HUES6 (cell line): Measurements from ENCODE around the gene SPHK1.

Experiments
- H3K27ac ChIP-seq: 2 replicates; pipeline ENCODE4 v1.7.0; 2013; ENCODE audit warnings: low read depth, mild to moderate bottlenecking, low read length, inconsistent platforms
- H3K27me3 ChIP-seq: 2 replicates; pipeline ENCODE4 v1.6.1; 2013; ENCODE audit warnings: low read length; ENCODE audit not compliant: control insufficient read depth, insufficient read depth
- H3K36me3 ChIP-seq: 2 replicates; pipeline ENCODE4 v1.6.1; 2013; ENCODE audit warnings: low read length; ENCODE audit not compliant: control insufficient read depth, insufficient read depth
- H3K4me1 ChIP-seq: 2 replicates; pipeline ENCODE4 v1.6.1; 2013; ENCODE audit warnings: low read length; ENCODE audit not compliant: control insufficient read depth, insufficient read depth
- H3K4me3 ChIP-seq: 2 replicates; pipeline ENCODE4 v1.5.1; 2013; ENCODE audit warnings: low read depth, low read length
- H3K9ac ChIP-seq: one replicate; pipeline ENCODE4 v1.6.1; 2013; ENCODE audit warnings: mild to moderate bottlenecking, low read length
- H3K9me3 ChIP-seq: 2 replicates; pipeline ENCODE4 v1.6.1; 2013; ENCODE audit warnings: low read depth, low read length; ENCODE audit not compliant: control insufficient read depth, insufficient read depth

SPHK1 gene

DNA sequence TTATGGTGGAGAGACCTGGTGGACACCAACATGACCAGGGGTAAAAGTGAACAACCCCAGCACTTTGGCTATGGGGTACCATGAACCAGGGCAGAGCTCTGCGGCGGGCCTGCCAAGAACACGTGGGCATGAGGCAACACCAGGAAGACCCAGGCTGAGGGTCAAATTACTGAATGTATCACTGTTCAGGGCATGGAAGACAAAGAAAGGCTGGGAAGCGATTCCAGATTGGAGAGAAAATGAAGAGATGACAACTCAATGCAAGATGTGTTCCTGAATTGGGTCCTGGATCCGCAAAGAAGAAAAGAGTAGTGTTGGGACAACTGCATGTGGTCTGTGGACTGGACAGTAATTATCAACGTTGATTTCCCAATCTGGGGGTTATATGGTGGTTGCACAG is 19.8 kb downstream of the SPHK1 start:
- Histone ChIP-seq H3K27ac (no peak overlapping the region), H3K4me1 (no peaks in the 10 kb centered on the region), H3K9ac (no peak overlapping the region), H3K4me3 (no peak overlapping the region), H3K27me3 (no peaks in the 10 kb centered on the region), H3K36me3 (peaks cover 65% of the 10 kb centered on the region), H3K9me3 (no peaks in the 10 kb centered on the region)

DNA sequence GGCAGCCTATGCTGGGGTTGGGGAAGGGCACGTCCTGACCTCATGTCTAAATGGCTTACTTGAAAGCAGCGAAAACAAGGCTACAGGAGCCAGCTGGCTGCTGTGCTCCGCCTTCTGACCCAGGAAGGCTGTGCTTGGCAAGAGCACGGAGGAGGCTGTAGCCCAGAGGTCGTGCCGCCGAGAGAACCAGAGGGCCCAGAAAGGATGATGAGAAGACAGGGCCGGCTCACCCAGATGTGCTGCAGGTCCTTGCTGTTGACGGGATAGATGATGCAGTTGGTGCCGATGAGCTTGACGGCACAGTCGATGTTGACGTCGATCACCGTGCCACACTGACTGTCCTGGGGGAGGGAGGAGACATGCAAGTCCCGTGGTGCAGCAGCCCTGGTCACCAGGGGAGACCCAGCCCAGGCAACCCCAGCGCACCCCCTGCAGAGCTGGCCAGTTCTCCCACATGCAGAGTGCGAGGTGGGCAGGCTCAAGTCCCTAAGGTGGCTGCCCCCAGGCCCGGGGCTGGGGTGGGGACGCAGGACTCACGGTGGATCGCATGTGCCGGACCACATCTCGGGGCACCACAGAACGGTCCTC is 20.7 kb downstream of the SPHK1 start:
- Histone ChIP-seq H3K9ac (no peak overlapping the region), H3K27ac (no peak overlapping the region), H3K27me3 (no peaks in the 10 kb centered on the region), H3K4me3 (no peak overlapping the region), H3K4me1 (no peaks in the 10 kb centered on the region), H3K9me3 (no peaks in the 10 kb centered on the region), H3K36me3 (peaks cover 63% of the 10 kb centered on the region)

DNA sequence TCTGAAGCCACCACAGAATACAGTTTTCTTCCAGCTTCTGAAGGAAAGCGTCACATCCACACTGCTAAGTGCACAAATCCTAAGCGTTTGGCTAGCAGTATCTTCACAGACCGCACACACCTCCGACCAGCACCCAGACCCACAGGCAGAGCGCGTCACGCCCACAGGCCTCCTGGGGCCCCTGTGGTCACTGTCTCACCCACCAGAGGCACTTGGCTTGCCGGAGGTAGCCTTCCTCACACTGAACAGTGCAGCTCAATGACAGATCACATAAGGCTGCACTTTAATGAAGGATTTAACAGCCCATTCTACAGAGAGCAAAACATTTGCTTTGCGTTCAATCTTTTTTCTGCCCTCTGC is 21.2 kb downstream of the SPHK1 start:
- Histone ChIP-seq H3K4me3 (no peak overlapping the region), H3K9ac (no peak overlapping the region), H3K9me3 (no peaks in the 10 kb centered on the region), H3K27me3 (no peaks in the 10 kb centered on the region), H3K4me1 (no peaks in the 10 kb centered on the region), H3K27ac (no peak overlapping the region), H3K36me3 (peaks cover 58% of the 10 kb centered on the region)

DNA sequence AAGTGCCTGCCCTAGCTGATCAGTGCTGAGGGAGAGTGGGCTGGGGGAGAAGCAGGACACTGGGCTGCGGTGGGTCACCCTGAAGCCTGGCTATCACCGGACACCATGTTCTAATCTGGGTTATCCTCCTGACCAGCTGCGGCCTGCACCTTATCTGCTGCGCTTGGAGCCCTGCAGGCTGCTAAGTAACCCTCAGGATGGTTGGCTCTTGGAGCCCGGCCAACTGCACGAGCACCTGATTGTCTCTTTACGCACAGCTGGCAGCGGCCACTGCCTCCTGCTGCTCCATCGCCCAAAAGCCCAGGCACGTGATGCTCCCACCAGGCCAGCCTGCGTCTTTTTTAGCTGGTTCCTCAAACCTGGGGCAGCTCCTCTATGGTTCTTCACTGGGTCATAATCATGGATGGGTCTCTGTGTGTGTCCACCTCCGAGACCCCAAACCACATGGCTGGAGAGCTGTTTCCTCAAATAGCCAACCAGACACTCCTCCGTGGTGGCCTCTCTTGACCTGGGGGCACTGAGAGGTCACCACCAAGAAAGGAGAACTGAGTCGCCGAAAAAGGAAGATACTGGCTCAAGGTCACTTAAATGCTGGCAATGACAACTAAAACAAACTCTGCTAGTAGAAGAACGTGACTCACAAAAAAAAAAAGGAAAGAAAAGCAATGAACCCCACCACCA is 21.7 kb downstream of the SPHK1 start:
- no peak overlapping the region for H3K9ac ChIP-seq
- H3K9me3 ChIP-seq: no peaks in the 10 kb centered on the region
- no peaks in the 10 kb centered on the region for H3K27me3 ChIP-seq
- H3K27ac ChIP-seq: no peak overlapping the region
- H3K36me3 ChIP-seq: peaks cover 53% of the 10 kb centered on the region
- no peak overlapping the region for H3K4me3 ChIP-seq
- no peaks in the 10 kb centered on the region for H3K4me1 ChIP-seq

DNA sequence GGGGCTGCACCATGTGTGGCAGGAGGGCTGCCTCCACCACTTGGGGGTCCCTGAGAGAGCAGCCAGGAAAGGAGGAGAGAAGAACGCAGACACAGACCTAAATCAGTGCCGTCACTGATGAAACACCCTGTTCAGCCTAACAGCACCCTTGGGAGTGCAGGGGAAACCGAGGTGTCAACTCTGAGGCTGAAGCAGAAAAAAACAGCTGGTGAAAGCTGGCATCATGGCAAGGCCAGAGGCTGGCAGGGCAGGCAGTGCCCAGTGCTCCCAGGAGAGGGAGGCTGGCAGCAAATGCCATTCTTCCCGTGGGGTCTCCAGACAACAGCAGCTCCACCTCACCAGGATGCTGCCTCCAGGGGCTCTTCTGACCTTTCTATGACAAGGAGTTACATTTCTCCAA is 23.1 kb downstream of the SPHK1 start:
- H3K4me3 ChIP-seq: no peak overlapping the region
- no peak overlapping the region for H3K27ac ChIP-seq
- H3K36me3 ChIP-seq: peaks cover 47% of the 10 kb centered on the region
- H3K27me3 ChIP-seq: no peaks in the 10 kb centered on the region
- H3K9me3 ChIP-seq: no peaks in the 10 kb centered on the region
- H3K9ac ChIP-seq: no peak overlapping the region
- no peaks in the 10 kb centered on the region for H3K4me1 ChIP-seq

DNA sequence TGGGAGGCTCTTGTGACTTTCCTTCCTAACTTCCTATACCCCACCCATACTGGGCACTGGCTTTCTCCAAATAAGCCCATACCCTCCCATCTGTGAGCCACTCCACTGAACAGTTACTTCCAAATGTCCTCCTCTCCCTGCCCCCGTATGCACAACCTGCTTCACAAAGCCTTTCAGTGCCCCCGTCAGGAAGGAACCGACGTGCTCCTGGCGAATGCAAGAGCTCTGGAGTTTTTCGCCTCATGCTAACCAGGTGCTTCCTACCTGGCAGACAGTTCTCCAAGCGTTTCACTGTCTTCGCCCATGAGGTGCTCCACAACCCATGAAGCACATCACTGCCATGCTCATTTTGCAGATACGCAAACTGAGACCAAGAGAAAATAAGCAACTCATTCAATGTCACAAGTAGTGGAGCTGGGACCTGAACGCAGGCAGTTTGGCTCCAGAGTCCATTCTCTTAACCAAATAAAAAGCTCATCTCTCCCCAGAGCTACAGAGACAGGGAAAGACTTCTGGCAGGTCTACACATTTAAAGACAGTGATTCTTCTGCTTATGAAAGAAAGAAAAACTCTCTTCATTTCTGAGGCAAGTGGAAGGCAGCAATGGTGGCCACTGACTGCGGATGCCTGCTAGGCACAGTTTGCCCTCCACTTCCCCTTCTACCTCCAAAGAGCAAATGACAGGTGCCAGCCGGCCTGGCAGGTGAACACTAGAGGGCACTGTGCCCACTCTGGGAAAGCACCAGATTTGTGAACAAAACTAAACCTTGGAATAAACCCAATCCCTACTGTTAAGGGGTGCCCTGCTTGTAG is 23.8 kb downstream of the SPHK1 start:
- H3K4me1 ChIP-seq: no peaks in the 10 kb centered on the region
- H3K9ac ChIP-seq: no peak overlapping the region
- H3K4me3 ChIP-seq: no peak overlapping the region
- no peak overlapping the region for H3K27ac ChIP-seq
- H3K36me3 ChIP-seq: peaks cover 40% of the 10 kb centered on the region
- H3K27me3 ChIP-seq: no peaks in the 10 kb centered on the region
- H3K9me3 ChIP-seq: no peaks in the 10 kb centered on the region

DNA sequence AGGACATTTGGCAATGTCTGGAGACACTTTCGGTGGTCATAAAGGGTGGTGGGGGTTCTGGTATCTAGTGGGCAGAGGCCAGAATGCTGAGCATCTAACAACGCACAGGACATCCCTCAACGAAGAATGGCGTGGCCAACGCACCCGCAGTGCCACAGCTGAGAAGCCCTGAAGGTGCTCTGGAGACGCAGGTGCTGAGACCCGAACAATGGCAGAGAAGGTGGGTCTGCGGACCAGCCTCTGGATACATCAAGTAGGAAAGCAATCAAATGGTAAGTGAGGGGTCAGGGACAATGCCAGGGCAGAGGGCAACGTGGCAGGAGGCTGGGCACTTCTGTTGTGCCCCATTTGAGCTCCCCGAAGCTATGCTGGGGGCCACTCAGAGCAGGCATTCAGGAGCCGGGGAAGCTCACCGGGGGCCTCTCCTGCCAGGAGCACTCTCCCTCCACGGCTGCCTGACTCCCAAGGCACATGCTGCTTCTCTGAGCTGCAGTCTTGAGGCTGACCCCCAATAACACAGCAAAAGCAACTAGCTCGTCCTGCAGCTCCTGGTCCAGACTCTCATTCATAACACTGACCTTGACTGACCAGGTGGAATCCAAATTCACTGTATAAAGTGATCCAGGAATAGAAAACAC is 26.0 kb downstream of the SPHK1 start:
- Histone ChIP-seq H3K4me1 (peaks cover 18% of the 10 kb centered on the region), H3K27me3 (no peaks in the 10 kb centered on the region), H3K9ac (no peak overlapping the region)

DNA sequence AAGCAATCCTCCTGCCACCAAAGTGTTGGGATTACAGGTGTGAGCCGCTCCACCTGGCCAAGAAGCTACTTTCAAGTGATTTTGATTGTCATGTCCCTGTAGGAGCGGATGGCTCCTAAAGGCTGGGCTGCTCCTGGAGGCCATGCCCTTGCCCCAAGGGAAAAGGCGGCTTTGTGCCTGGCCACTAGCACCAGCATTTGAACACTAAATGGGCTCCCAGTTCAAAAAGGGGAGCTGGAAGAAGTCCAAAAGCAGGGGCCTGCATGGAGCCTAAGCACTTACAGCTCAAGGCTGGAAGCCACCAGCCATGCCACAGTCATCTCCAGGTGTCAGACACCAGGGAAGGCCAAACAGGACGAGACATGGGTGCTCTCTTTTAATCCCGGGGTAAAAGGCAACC is 26.8 kb downstream of the SPHK1 start:
- H3K9me3 ChIP-seq: no peaks in the 10 kb centered on the region
- H3K4me1 ChIP-seq: peaks cover 18% of the 10 kb centered on the region
- H3K27ac ChIP-seq: no peak overlapping the region

More for the DNA sequence above, 26.0 kb downstream of the SPHK1 start:
- Histone ChIP-seq H3K4me3 (no peak overlapping the region), H3K9me3 (no peaks in the 10 kb centered on the region), H3K27ac (no peak overlapping the region), H3K36me3 (peaks cover 18% of the 10 kb centered on the region)

DNA sequence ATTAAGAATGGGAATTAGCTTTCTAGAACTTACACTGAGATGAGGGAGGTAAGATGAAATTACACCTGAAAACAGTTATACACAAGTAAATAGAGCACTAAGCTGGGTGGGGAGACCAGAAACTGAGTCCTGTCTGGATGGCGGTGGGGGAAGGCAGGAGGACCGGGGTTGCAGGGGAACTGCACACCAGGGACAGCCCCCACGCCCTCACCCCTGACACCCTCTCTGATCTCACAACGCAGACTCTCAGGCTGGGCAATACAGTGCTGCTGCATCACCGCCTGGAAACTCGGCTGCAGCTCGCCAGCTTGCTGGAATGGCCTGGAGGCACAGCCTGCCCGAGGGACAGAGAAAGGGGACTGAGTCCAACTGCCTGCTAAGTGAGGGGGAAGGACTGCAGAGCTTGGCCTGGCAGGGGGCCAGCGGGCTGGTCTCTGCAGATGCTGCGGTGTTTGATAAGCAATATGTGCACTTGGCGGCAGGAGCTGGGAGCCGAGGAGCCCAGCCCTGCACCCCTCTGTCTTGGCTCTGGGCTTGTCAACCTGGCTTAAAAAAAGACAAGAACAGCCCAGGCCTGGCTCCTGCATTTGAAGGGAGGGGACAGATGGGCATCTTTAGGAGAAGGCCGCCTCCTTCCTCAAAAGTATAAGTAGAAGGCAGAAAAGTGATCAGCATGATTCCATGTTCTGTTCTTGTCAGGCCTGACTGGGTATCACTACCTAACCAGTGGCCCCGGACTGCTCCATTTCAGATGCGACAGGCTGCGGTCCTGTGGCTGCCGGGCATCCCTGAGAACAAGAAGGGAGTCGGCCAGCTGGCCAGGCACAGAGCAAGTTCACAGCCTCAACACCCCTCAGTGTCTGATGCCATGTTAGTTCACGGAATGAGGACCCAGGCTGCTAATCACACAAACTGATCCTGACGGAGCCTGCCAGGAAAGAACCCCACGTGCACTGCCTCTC is 30.2 kb downstream of the SPHK1 start:
- no peak overlapping the region for H3K27ac ChIP-seq
- no peak overlapping the region for H3K9ac ChIP-seq
- peaks cover 17% of the 10 kb centered on the region for H3K36me3 ChIP-seq
- H3K4me3 ChIP-seq: no peak overlapping the region
- H3K27me3 ChIP-seq: no peaks in the 10 kb centered on the region
- H3K4me1 ChIP-seq: peaks cover 18% of the 10 kb centered on the region
- no peaks in the 10 kb centered on the region for H3K9me3 ChIP-seq

More for the DNA sequence above, 26.8 kb downstream of the SPHK1 start:
- Histone ChIP-seq H3K27me3 (no peaks in the 10 kb centered on the region), H3K4me3 (no peak overlapping the region), H3K9ac (no peak overlapping the region), H3K36me3 (peaks cover 17% of the 10 kb centered on the region)

DNA sequence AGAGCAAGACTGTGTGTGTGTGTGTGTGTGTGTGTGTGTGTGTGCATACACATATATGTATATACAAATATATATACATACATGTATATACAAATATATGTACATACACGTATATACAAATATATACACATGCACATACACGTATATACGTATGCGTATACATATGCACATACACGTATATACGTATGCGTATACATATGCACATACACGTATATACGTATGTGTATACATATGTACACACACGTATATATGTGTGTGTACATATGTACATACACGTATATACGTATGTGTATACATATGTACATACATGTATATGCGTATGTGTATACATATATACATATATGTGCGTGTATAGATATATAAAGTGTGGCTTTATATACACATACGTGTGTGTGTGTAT is 31.4 kb downstream of the SPHK1 start:
- Histone ChIP-seq H3K27ac (no peak overlapping the region), H3K4me3 (no peak overlapping the region), H3K4me1 (peaks cover 24% of the 10 kb centered on the region), H3K9me3 (no peaks in the 10 kb centered on the region), H3K9ac (no peak overlapping the region), H3K36me3 (peaks cover 12% of the 10 kb centered on the region), H3K27me3 (no peaks in the 10 kb centered on the region)
